ENCODE measurements around the gene HOXB2.

HOXB2 gene

GRCh38 chr17:48499248-48499647 lies 45.7 kb downstream of the HOXB2 start:
- no peak for DNase-seq (ENCODE audit: low spot score)
- in situ Hi-C loops (cut with MboI; ENCODE audit: low pct_unique_long_range_greater_than_20kb, low sequenced_read_pairs, unreplicated experiment): no loop called here
- no peak for TF ChIP-seq CTCF (IDR thresholded peaks at IDR 0.05; ENCODE audit: extremely low read depth, insufficient read depth, missing control alignments)

DNA sequence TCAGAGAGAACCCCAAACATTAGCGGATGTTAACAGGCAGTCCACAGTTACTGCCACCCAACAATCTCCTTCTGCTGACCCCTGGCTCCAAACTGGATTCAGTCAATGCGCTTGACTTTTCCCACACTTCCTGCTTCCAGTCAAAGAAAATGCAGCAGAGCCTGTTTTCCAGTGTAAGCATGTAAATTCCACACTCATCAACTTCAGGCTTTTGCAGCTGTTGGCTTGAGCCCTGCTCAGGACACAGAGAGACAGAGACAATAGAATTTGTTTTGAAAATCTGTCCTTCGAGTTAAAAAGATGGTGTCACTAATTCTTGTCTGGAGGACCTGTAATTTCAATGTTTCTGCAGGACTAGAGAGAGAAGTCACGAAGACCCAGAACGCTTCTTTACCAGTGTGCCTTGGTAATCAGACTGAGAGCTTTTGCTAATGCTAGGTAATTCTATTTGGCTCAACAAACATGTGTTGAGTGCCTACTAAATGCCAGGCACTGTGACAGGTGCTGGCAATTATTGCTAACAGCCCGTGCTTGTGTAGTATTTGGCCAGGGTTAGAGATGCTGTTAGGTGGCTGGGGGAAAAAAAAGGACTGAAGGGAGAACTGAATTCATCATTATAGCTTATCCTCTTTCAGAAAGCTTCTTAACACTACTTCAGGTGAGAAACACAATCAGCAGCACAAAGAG lies 46.6 kb downstream of the HOXB2 start:
- no peak for TF ChIP-seq CTCF (IDR thresholded peaks at IDR 0.05; ENCODE audit: extremely low read depth, insufficient read depth, missing control alignments)
- in situ Hi-C loops (cut with MboI; ENCODE audit: low pct_unique_long_range_greater_than_20kb, low sequenced_read_pairs, unreplicated experiment): no loop called here
- no peak for DNase-seq (ENCODE audit: low spot score)

DNA sequence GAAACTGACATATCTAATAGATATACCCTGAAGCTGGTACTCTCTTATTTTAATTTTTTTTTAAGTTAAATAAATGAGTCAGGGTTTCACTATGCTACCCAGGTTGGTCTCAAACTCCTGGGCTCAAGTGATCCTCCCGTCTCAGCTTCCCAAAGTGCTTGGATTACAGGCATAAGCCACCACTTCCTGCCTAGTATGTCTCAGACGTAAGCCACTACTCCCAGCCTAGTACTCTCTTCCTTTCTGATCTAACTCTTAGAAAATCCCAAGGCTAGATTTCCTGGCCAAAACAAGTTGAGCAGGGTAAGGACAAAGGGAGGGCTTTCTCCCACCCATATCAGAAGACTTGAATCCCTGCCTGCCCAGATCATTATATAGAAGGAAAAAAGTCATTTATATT lies 47.8 kb downstream of the HOXB2 start:
- in situ Hi-C loops (cut with MboI; ENCODE audit: low pct_unique_long_range_greater_than_20kb, low sequenced_read_pairs, unreplicated experiment): no loop called here
- TF ChIP-seq CTCF (IDR thresholded peaks at IDR 0.05; ENCODE audit: extremely low read depth, insufficient read depth, missing control alignments): no peak
- no peak for DNase-seq (ENCODE audit: low spot score)

DNA sequence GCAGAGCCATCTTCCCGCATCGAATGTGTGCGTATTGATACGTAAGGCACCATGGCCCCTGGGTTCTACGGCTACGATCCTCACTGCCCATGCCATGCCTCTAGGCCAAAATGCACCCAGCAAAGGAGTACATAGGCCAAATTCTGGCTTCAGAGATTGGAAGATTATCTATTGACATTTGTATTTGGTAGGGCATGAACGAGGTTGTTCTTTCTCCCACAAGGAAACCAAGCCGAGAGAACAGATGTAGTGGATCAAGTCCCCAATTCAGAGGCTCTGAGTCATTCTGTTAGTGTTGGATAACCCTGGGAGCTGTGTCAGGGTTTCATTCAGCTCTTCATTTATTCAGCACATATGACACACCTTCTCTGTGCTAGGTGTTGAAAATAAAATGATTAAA lies 50.6 kb downstream of the HOXB2 start:
- DNase-seq (ENCODE audit: low spot score): no peak
- TF ChIP-seq CTCF (IDR thresholded peaks at IDR 0.05; ENCODE audit: extremely low read depth, insufficient read depth, missing control alignments): no peak
- in situ Hi-C loops (cut with MboI; ENCODE audit: low pct_unique_long_range_greater_than_20kb, low sequenced_read_pairs, unreplicated experiment): no loop called here
